MM.1S (cell line): ENCODE results near the gene NBDY.

ENCODE experiments used
- DNase-seq: peaks from one replicate; pipeline ENCODE4 v3.0.0-alpha.2; 2015
- H2AFZ ChIP-seq: fragments of 300-600 bp; sonication (generic); 2 replicates; pipeline ENCODE4 v1.6.0; 2016; ENCODE audit warnings: antibody characterized with exemption, low read length
- H3F3A ChIP-seq: fragments of 300-600 bp; sonication (generic); 2 replicates; pipeline ENCODE4 v1.6.1; 2016; ENCODE audit warnings: mild to moderate bottlenecking, antibody characterized with exemption, low read length, moderate library complexity, mixed read lengths; ENCODE audit not compliant: insufficient read depth
- H3K27ac ChIP-seq: fragments of 300-600 bp; sonication (generic); 2 replicates; pipeline ENCODE4 v1.5.1; 2016; ENCODE audit warnings: mild to moderate bottlenecking, low read length
- H3K27me3 ChIP-seq: fragments of 300-600 bp; sonication (generic); replicated peaks from 2 replicates; pipeline ENCODE4 v1.6.0; 2016; ENCODE audit warnings: low read length; ENCODE audit not compliant: insufficient read depth
- H3K36me3 ChIP-seq: fragments of 300-600 bp; sonication (generic); replicated peaks from 2 replicates; pipeline ENCODE4 v1.6.1; 2016; ENCODE audit warnings: mild to moderate bottlenecking, low read length, mixed read lengths; ENCODE audit not compliant: insufficient read depth
- H3K4me1 ChIP-seq: fragments of 300-600 bp; sonication (generic); 2 replicates; pipeline ENCODE4 v1.6.1; 2016; ENCODE audit warnings: low read length, mixed read lengths
- H3K4me2 ChIP-seq: fragments of 300-600 bp; sonication (generic); 2 replicates; pipeline ENCODE4 v1.6.0; 2016; ENCODE audit warnings: low read depth, low read length
- H3K4me3 ChIP-seq: fragments of 300-600 bp; sonication (generic); 2 replicates; pipeline ENCODE4 v1.5.1; 2016; ENCODE audit warnings: low read length, mixed read lengths
- H3K79me2 ChIP-seq: fragments of 300-600 bp; sonication (generic); 2 replicates; pipeline ENCODE4 v1.6.1; 2016; ENCODE audit warnings: mixed run types, low read length, mixed read lengths
- H3K9ac ChIP-seq: fragments of 300-600 bp; sonication (generic); 2 replicates; pipeline ENCODE4 v1.6.1; 2016; ENCODE audit warnings: low read length, mixed read lengths
- H3K9me2 ChIP-seq: fragments of 300-600 bp; sonication (generic); replicated peaks from 2 replicates; pipeline ENCODE4 v1.6.1; 2016; ENCODE audit warnings: mild to moderate bottlenecking, low read length, mixed read lengths; ENCODE audit not compliant: insufficient read depth
- H3K9me3 ChIP-seq: fragments of 300-600 bp; sonication (generic); replicated peaks from 2 replicates; pipeline ENCODE4 v1.6.1; 2016; ENCODE audit warnings: mild to moderate bottlenecking, low read length, mixed read lengths; ENCODE audit not compliant: insufficient read depth
- H4K20me1 ChIP-seq: fragments of 300-600 bp; sonication (generic); 2 replicates; pipeline ENCODE4 v1.6.1; 2016; ENCODE audit warnings: mild to moderate bottlenecking, low read length, moderate library complexity, mixed read lengths; ENCODE audit not compliant: insufficient read depth
- EZH2 ChIP-seq: fragments of 300-600 bp; sonication (generic); optimal IDR thresholded peaks from 2 replicates; pipeline ENCODE3; 2017; ENCODE audit warnings: low read depth, mild to moderate bottlenecking, antibody characterized with exemption, low read length, mixed read lengths
- EZH2phosphoT487 ChIP-seq: fragments of 300-600 bp; sonication (generic); IDR thresholded peaks from 2 replicates; pipeline ENCODE4 v1.6.1; 2018; ENCODE audit warnings: antibody characterized with exemption, low read length
- TF ChIP-seq, protein P1 (sequence below): fragments of 300-600 bp; sonication (generic); IDR thresholded peaks from 2 replicates; pipeline ENCODE4 v1.5.1; 2016; ENCODE audit warnings: antibody characterized with exemption, low read length, mixed read lengths

The NBDY gene

DNA sequence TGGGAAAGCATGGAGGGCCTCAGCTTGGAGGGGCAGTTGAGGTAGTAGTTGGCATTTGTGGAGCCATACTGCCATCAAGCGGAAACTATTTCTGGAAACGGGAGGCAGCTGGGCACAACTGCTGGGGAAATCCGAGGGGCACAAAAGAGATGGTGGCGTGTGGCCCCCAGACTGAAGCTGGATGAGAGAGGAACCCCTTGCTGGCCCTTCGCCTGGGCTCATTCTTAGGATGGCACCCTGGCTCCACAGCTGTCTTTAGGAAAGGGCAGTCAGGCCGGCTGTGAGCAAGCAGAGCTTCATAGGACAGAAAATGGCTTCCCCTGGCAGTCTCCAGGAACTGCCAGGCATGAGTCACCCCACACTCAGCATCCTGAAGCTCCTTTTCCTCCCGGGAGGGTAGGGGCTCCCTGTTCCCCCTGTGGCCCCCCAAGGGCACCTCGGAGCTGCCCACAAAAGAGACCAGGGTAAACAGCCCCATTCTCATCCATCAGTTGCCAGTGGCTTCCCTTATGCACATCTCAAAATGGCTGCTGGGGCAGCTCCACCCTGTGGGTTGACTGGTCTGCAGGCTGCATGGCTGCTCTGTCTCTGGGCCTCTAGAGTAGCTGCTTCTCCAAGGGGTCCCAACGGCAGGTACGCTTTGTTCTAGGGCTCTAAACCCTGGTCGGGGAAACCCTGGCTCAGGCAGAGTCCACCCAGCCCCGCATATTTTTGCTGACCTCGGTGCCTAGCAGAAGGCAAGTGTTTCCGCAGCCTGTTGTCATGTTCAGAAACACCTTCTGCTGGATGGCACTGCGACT, 64.7 kb downstream of the NBDY start:
- no peak overlapping the region for H3K4me2 ChIP-seq
- H4K20me1 ChIP-seq: no peaks in the 10 kb centered on the region
- H3K27me3 ChIP-seq: no peaks in the 10 kb centered on the region
- H3K9me2 ChIP-seq: no peaks in the 10 kb centered on the region
- no peaks in the 10 kb centered on the region for H3K36me3 ChIP-seq
- H3K9me3 ChIP-seq: no peaks in the 10 kb centered on the region
- H3F3A ChIP-seq: no peaks in the 10 kb centered on the region
- no peaks in the 10 kb centered on the region for H3K79me2 ChIP-seq
- H2AFZ ChIP-seq: no peak overlapping the region
- TF ChIP-seq EZH2 (no peak), EZH2phosphoT487 (no peak)
- TF ChIP-seq, protein P1, sequence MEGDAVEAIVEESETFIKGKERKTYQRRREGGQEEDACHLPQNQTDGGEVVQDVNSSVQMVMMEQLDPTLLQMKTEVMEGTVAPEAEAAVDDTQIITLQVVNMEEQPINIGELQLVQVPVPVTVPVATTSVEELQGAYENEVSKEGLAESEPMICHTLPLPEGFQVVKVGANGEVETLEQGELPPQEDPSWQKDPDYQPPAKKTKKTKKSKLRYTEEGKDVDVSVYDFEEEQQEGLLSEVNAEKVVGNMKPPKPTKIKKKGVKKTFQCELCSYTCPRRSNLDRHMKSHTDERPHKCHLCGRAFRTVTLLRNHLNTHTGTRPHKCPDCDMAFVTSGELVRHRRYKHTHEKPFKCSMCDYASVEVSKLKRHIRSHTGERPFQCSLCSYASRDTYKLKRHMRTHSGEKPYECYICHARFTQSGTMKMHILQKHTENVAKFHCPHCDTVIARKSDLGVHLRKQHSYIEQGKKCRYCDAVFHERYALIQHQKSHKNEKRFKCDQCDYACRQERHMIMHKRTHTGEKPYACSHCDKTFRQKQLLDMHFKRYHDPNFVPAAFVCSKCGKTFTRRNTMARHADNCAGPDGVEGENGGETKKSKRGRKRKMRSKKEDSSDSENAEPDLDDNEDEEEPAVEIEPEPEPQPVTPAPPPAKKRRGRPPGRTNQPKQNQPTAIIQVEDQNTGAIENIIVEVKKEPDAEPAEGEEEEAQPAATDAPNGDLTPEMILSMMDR: no peak
- no peak for DNase-seq
- H3K9ac ChIP-seq: no peak overlapping the region
- H3K27ac ChIP-seq: no peak overlapping the region
- H3K4me3 ChIP-seq: no peak overlapping the region
- H3K4me1 ChIP-seq: peaks cover 18% of the 10 kb centered on the region

DNA sequence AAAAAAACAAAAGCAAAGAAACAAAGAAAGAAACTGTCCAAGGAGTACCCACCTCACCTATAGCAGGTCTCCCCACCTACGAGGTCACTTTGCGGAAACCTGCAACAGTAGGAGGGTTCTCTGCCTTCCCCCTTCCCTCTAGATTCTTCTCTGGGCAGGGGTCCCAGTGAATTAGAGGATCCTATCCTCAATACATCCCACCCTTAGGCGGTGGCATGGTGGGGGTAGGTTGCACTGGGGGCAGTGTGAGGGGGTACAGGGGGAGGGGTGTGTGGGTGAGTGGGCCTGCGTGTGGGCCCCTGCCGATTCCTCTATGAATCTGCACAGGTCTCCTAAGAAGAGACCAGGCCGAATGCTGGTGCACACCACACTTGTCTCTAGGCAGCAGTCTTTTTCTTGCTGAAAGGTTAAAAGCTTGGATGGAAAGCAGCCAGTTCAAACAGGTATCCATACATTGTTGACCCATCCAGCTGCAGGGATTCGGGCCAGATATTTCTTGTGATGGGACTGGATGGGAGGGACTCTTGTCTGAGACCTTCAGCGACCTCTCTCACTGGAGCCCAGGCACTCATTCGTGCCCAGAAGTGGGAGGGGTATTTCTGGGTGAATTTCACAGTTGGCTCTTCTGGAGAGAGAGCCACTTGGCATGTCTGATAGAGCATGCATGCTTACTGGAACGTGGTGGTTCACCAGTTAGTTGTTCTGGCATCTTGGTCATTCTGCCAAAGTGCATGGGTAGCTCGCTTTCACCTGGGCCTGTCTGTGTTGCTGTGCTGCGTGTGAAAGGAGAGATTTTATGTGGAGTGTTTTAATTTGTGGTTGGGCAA, 65.6 kb downstream of the NBDY start:
- Histone ChIP-seq H4K20me1 (no peaks in the 10 kb centered on the region), H3K4me2 (no peak overlapping the region), H2AFZ (no peak overlapping the region), H3K4me3 (no peak overlapping the region), H3K9me3 (no peaks in the 10 kb centered on the region), H3K4me1 (peaks cover 14% of the 10 kb centered on the region), H3K36me3 (no peaks in the 10 kb centered on the region), H3K79me2 (no peaks in the 10 kb centered on the region), H3K9me2 (no peaks in the 10 kb centered on the region), H3K27me3 (no peaks in the 10 kb centered on the region), H3K27ac (no peak overlapping the region), H3F3A (no peaks in the 10 kb centered on the region), H3K9ac (no peak overlapping the region)
- no peak for DNase-seq
- TF ChIP-seq, protein P1: no peak
- TF ChIP-seq EZH2phosphoT487 (no peak), EZH2 (no peak)

DNA sequence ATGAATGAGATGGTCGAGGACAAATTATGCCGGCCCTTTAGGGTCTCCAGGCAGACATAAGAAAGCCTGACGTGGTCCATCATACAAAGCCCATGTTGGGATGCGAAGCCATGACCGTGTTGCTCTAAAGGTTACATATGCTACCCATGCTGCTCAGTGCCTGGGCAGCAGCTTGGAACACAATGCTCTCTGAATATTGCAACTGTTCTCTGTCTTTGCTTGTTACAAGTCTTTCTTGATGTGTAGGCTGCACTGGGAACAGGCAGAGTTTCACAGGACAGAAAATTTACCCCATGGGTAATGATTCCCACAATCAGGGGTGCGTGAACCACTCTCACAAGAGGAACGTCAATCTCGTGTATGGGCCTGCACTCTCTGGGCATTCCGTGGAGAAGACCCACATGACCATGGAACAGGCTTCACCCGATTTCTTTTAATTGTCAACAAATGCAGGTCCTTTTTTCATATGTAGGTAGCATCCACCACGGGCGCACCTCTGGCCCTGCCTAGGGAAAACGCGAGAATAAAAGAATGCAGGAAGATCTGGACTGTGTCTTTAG, 66.3 kb downstream of the NBDY start:
- Histone ChIP-seq H3K9me2 (no peaks in the 10 kb centered on the region), H3K9me3 (no peaks in the 10 kb centered on the region), H3K36me3 (no peaks in the 10 kb centered on the region), H4K20me1 (no peaks in the 10 kb centered on the region), H3F3A (no peaks in the 10 kb centered on the region), H3K4me1 (peaks cover 14% of the 10 kb centered on the region), H3K79me2 (no peaks in the 10 kb centered on the region), H3K4me2 (no peak overlapping the region), H3K27me3 (no peaks in the 10 kb centered on the region), H3K4me3 (no peak overlapping the region), H2AFZ (no peak overlapping the region), H3K27ac (no peak overlapping the region), H3K9ac (no peak overlapping the region)
- TF ChIP-seq EZH2phosphoT487 (no peak), EZH2 (no peak)
- TF ChIP-seq, protein P1: no peak
- no peak for DNase-seq
